ENCODE data around the gene PPP4R4. TPM values are rescaled to one million over a fixed set of nuclear protein-coding genes. Genes with fewer than 3 reads are reported as not detected.
A peak's percentile ranks its signal among the peaks of the same experiment; 100 is the strongest.

PPP4R4 gene, protein sequence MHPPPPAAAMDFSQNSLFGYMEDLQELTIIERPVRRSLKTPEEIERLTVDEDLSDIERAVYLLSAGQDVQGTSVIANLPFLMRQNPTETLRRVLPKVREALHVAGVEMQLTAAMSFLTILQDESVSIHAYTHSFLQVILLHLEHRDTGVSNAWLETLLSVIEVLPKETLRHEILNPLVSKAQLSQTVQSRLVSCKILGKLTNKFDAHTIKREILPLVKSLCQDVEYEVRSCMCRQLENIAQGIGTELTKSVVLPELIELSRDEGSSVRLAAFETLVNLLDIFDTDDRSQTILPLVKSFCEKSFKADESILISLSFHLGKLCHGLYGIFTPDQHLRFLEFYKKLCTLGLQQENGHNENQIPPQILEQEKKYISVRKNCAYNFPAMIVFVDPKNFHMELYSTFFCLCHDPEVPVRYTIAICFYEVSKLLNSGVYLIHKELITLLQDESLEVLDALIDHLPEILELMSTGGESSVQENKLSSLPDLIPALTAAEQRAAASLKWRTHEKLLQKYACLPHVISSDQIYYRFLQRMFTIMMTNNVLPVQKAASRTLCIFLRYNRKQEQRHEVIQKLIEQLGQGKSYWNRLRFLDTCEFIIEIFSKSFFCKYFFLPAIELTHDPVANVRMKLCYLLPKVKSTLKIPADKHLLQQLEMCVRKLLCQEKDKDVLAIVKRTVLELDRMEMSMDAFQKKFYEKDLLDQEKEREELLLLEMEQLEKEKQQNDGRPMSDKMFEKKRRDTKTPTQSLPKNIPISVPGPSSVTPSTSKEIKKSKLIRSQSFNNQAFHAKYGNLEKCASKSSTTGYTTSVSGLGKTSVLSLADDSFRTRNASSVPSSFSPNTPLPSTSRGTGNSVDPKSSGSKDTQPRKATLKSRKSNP
- polyA plus RNA-seq (2013): 0.15 and 0.18 TPM in 2 replicates

DNA sequence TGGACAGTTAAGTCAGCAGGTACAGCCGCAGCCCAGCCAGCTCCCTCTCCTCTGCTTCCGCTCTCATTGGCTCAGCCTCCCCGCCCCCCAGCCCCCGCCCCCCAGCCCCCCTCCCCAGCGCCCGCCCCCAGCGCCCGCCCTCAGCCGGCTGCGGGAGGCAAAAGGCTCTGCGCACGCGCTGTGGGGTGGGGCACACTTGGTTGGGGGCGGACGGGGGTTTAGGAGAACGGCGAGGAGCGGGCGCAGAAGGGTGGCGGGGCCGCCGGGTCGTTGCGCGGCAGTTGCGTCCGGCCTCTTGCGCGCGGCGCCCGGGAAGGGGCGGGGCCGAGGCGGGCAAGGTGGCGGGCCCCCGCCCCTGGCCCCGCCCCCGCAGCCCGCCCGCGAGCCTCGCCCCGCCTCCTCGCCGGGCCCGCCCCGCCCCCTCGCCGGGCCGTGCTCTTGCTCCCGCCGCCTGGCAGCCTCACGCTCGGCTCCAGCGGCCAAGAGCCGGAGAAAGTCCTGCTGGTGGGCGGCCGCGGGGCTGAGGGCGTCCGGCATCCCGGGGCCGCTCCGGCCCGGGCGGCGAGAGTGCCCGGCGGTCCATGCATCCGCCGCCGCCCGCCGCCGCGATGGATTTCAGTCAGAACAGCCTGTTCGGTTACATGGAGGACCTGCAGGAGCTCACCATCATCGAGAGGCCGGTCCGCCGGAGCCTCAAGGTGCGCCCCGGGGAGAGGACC is at the start of gene PPP4R4:
Gene PPP4R4, plus strand, starts transcription at position 438 of the 719 bp plus-strand sequence. Its CDS starts 144 bp downstream, at position 582.
- peaks cover 5 to 10% of the 10 kb centered on the region in 2 experiments for H3K4me1 ChIP-seq (ENCODE audit: control insufficient read depth in 1 of 2, insufficient read depth in 2 of 2, low read length in 2 of 2)
- no peak within 1 kb of the TSS for H3K4ac ChIP-seq (ENCODE audit: low read depth, low read length)
- H4K12ac ChIP-seq (ENCODE audit: low read depth, low read length): peak within 1 kb of the TSS; percentile 62
- H3K9me3 ChIP-seq (ENCODE audit: insufficient read depth, low read depth, low read length): no peaks in the 10 kb centered on the region
- H3K4me3 ChIP-seq (ENCODE audit: low read depth, low read length): peak within 1 kb of the TSS; percentile 78
- H3K79me1 ChIP-seq (ENCODE audit: low read length): no peaks in the 10 kb centered on the region
- DNase-seq: peak; percentile 79 to 82
- H3K14ac ChIP-seq (ENCODE audit: low read length): peak within 1 kb of the TSS; percentile 40
- peak within 1 kb of the TSS; percentile 70 for H4K8ac ChIP-seq (ENCODE audit: low read depth, low read length)
- peak within 1 kb of the TSS; percentile 97 for H2AFZ ChIP-seq (ENCODE audit: insufficient read depth, low read length, poor library complexity)
- WGBS (ENCODE audit: extremely low coverage, insufficient coverage, insufficient read length): no CpG with 5 or more reads among the region's 84 CpGs
- no peak within 1 kb of the TSS for H2BK12ac ChIP-seq (ENCODE audit: low read length)
- no peak within 1 kb of the TSS for H3K27ac ChIP-seq (ENCODE audit: low read depth, low read length)
- H4K91ac ChIP-seq (ENCODE audit: low read depth, low read length): no peak within 1 kb of the TSS
- no peak within 1 kb of the TSS for H3K23ac ChIP-seq (ENCODE audit: low read length)
- H2BK5ac ChIP-seq (ENCODE audit: low read depth, low read length, poor library complexity): no peak within 1 kb of the TSS
- H3K18ac ChIP-seq (ENCODE audit: low read length): no peak within 1 kb of the TSS
- peak within 1 kb of the TSS; percentile 91 for H3K4me2 ChIP-seq (ENCODE audit: low read length)
- H3K27me3 ChIP-seq (ENCODE audit: insufficient read depth, low read length): peaks cover 11% of the 10 kb centered on the region
- no peak within 1 kb of the TSS for H2AK5ac ChIP-seq (ENCODE audit: low read length)
- H3K36me3 ChIP-seq (ENCODE audit: control insufficient read depth in 1 of 2, insufficient read depth in 2 of 2, low read length in 2 of 2): no peaks in the 10 kb centered on the region
- no peaks in the 10 kb centered on the region for H3K79me2 ChIP-seq (ENCODE audit: control insufficient read depth, insufficient read depth, low read length, poor library complexity)
- H3K9ac ChIP-seq (ENCODE audit: low read length): no peak within 1 kb of the TSS
- H2BK120ac ChIP-seq (ENCODE audit: insufficient read depth, low read length, poor library complexity): peak within 1 kb of the TSS; percentile 33

DNA sequence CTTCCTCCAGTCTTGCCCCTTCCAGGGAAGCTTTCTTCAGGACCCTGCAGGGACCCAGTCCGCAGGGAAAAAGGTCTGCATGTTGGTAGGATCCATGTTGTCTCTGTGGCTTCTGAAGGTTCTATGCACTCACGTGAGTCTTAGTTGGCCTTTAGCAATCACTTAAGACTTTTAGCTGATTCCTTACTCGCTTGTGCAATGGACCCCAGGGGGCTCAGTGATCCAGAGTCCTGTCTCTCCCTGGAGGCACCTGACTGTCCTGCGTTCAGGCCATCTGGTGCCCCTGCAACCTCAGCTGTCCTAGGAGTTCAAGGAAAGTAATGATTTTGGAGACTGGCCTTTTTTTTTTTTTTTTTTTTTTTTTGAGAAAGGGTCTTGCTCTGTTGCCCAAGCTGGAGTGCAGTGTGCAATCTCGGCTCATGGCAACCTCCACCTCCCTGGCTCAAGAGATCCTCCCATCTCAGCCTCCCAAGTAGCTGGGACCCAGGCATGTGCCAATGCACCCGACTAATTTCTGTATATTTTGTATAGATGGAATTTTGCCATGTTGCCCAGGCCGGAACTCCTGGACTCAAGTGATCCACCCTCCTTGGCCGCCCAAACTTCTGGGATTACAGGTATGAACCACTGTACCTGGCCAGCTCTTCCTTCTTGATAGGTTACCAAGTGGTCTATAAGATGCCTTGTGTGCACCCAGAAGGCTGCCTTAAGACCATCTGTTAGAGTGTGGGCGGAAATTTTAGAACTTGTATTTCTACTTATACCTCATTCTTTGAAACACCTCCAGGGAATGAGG is 49.3 kb upstream of the PPP4R4 start:
- H3K9me3 ChIP-seq (ENCODE audit: insufficient read depth, low read depth, low read length): peaks cover 3% of the 10 kb centered on the region

DNA sequence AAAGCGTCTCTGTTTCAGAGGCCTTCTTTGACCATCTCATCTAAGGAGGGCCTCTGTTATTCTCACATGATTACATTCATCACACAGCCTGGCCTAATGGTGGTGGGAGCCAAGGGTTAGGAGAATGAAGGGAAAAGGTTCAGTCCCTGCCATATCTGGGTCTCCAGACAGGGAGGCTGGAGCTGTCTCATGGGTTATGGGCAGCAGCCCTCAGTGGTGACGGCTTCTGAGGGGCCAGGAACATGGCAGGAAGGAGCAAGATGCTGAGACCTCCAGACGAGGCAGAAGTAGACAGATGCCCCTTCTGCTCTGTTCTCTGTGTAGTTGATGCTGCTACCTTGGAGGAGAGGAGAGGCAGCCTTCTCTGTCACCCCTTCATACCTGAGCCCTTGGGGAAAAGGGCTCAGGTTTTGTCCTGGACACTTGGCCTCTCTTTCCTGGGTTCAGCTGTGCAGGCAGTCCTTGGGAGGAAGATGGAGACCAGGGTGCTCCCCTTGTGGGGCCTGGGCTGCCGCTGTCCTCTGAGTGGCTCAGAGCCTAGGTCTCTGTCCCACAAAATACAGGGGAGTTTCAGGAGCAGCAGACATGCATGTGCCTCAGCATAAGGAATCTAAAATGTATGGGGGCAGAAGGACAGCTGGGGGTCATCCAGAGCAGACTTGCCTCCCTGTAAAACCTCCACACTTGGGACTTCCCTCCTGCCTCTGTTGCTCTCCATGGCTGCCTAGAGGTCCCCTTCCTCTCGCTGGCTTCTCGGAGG is 48.3 kb upstream of the PPP4R4 start:
- H3K79me2 ChIP-seq (ENCODE audit: control insufficient read depth, insufficient read depth, low read length, poor library complexity): no peaks in the 10 kb centered on the region
- DNase-seq: no peak
- H3K36me3 ChIP-seq (ENCODE audit: control insufficient read depth in 1 of 2, insufficient read depth in 2 of 2, low read length in 2 of 2): no peaks in the 10 kb centered on the region
- H2BK5ac ChIP-seq (ENCODE audit: low read depth, low read length, poor library complexity): no peak overlapping the region
- H3K79me1 ChIP-seq (ENCODE audit: low read length): no peaks in the 10 kb centered on the region
- no peak overlapping the region for H4K12ac ChIP-seq (ENCODE audit: low read depth, low read length)
- no peak overlapping the region for H3K27ac ChIP-seq (ENCODE audit: low read depth, low read length)
- no peaks in the 10 kb centered on the region for H3K4me1 ChIP-seq (ENCODE audit: control insufficient read depth in 1 of 2, insufficient read depth in 2 of 2, low read length in 2 of 2)
- no peak overlapping the region for H3K4me2 ChIP-seq (ENCODE audit: low read length)
- no peak overlapping the region for H3K4me3 ChIP-seq (ENCODE audit: low read depth, low read length)
- H3K4ac ChIP-seq (ENCODE audit: low read depth, low read length): no peak overlapping the region
- no peak overlapping the region for H2AFZ ChIP-seq (ENCODE audit: insufficient read depth, low read length, poor library complexity)
- H3K9me3 ChIP-seq (ENCODE audit: insufficient read depth, low read depth, low read length): no peaks in the 10 kb centered on the region
- H3K23ac ChIP-seq (ENCODE audit: low read length): no peak overlapping the region
- H4K8ac ChIP-seq (ENCODE audit: low read depth, low read length): no peak overlapping the region
- no peak overlapping the region for H3K9ac ChIP-seq (ENCODE audit: low read length)
- H3K14ac ChIP-seq (ENCODE audit: low read length): no peak overlapping the region
- no peak overlapping the region for H2BK12ac ChIP-seq (ENCODE audit: low read length)
- H3K18ac ChIP-seq (ENCODE audit: low read length): no peak overlapping the region
- no peak overlapping the region for H2BK120ac ChIP-seq (ENCODE audit: insufficient read depth, low read length, poor library complexity)
- no peak overlapping the region for H2AK5ac ChIP-seq (ENCODE audit: low read length)
- WGBS (ENCODE audit: extremely low coverage, insufficient coverage, insufficient read length): no CpG with 5 or more reads among the region's 6 CpGs
- H4K91ac ChIP-seq (ENCODE audit: low read depth, low read length): no peak overlapping the region
- H3K27me3 ChIP-seq (ENCODE audit: insufficient read depth, low read length): no peaks in the 10 kb centered on the region

More for the DNA sequence above, 49.3 kb upstream of the PPP4R4 start:
- Histone ChIP-seq H3K23ac (ENCODE audit: low read length) (no peak overlapping the region), H3K4ac (ENCODE audit: low read depth, low read length) (no peak overlapping the region), H3K4me1 (ENCODE audit: control insufficient read depth in 1 of 2, insufficient read depth in 2 of 2, low read length in 2 of 2) (no peaks in the 10 kb centered on the region), H4K91ac (ENCODE audit: low read depth, low read length) (no peak overlapping the region), H3K79me2 (ENCODE audit: control insufficient read depth, insufficient read depth, low read length, poor library complexity) (no peaks in the 10 kb centered on the region), H4K8ac (ENCODE audit: low read depth, low read length) (no peak overlapping the region), H4K12ac (ENCODE audit: low read depth, low read length) (no peak overlapping the region), H3K4me3 (ENCODE audit: low read depth, low read length) (no peak overlapping the region), H2BK5ac (ENCODE audit: low read depth, low read length, poor library complexity) (no peak overlapping the region), H2AFZ (ENCODE audit: insufficient read depth, low read length, poor library complexity) (no peak overlapping the region), H2BK12ac (ENCODE audit: low read length) (no peak overlapping the region), H3K14ac (ENCODE audit: low read length) (no peak overlapping the region), H3K4me2 (ENCODE audit: low read length) (no peak overlapping the region), H2BK120ac (ENCODE audit: insufficient read depth, low read length, poor library complexity) (no peak overlapping the region), H3K18ac (ENCODE audit: low read length) (no peak overlapping the region), H3K27me3 (ENCODE audit: insufficient read depth, low read length) (no peaks in the 10 kb centered on the region), H3K27ac (ENCODE audit: low read depth, low read length) (no peak overlapping the region), H3K9ac (ENCODE audit: low read length) (no peak overlapping the region), H2AK5ac (ENCODE audit: low read length) (no peak overlapping the region), H3K79me1 (ENCODE audit: low read length) (no peaks in the 10 kb centered on the region), H3K36me3 (ENCODE audit: control insufficient read depth in 1 of 2, insufficient read depth in 2 of 2, low read length in 2 of 2) (no peaks in the 10 kb centered on the region)
- no peak for DNase-seq
- WGBS (ENCODE audit: extremely low coverage, insufficient coverage, insufficient read length): no CpG with 5 or more reads among the region's 9 CpGs
